HG03558 (cell line): Measurements from ENCODE around the gene NRL.
"Not testable (repeated sequence)": the region's sequence is repeated elsewhere in the genome, so short reads cannot be mapped to it uniquely, and the experiment has no call there.

Experiments used
- ATAC-seq: cut with Tn5 transposase; IDR thresholded peaks from one replicate; pipeline ENCODE4 v1.9.1; 2021; ENCODE audit warnings: moderate number of reproducible peaks; ENCODE audit not compliant: unreplicated experiment; ENCODE audit errors: extremely low read depth

Gene NRL

DNA sequence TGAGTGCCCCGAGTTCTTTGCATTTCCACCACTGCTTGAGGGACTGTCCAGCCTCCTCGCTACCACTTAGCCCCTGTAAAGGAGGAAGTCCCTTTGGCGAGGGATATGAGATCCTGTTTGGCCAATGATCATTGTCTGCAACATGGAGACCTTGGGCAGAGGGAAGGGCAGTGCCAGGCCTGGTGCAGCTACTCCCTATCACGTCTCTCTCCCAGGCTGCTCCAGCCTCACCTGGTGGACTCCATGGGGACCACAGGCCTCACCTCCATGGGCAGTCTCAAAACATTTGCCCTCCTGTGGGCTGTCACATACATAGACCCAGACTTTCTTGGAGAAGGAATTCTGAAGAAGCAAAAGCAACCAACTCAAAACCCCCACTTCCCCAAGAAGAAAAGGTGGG lies 79.0 kb downstream of the NRL start:
- not testable (repeated sequence) for ATAC-seq

DNA sequence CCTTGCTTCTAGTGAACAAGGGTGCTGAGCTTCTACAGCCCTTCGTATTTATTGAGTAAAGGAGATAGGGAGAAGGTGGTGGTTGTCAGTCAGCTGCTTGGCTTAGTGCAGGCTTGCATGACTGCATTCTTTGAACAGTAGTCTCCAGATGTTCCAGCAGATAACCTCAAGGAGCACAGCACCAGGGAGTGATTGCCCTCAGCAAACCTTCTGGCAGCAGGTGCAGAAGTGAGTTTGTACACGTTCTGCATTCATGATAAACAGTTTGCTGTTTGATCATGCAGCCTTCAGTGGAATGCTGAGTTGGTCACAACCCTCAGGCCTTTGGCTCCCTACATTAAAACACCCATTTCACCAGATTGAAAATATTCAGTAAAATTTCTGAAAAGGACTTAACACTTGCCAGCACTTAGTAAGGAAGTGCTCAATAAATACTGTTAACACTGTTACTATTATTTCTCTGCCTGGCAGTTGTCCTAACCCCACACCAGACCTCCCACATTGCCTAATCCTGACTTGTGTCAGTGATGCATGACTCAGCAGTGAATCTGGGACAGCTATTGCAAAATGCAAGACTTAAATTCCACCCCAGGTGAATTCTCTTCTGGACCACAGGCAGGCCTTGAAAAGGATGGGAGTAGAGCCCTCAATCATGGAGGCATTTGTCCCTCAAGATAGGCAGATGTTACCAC lies 81.9 kb downstream of the NRL start:
- no peak for ATAC-seq

GRCh38 chr14:24031331-24031730 lies 83.4 kb downstream of the NRL start:
- ATAC-seq = not testable (repeated sequence)

DNA sequence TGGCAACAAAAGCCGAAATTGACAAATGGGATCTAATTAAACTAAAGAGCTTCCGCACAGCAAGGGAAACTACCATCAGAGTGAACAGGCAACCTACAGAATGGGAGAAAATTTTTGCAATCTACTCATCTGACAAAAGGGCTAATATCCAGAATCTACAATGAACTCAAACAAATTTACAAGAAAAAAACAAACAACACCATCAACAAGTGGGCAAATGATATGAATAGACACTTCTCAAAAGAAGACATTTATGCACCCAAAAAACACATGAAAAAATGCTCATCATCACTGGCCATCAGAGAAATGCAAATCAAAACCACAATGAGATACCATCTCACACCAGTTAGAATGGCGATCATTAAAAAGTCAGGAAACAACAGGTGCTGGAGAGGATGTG lies 85.1 kb downstream of the NRL start:
- not testable (repeated sequence) for ATAC-seq
